H9 (cell line): Measurements from ENCODE around the gene CDR2L. TPM values are rescaled to one million over a fixed set of nuclear protein-coding genes. Genes with fewer than 3 reads are reported as not detected.

Source experiments
- DNase-seq: peaks from one replicate; pipeline ENCODE4 v3.0.0-alpha.2; 2017
- H2AFZ ChIP-seq: one replicate; pipeline ENCODE4 v1.6.1; 2013; ENCODE audit warnings: mild to moderate bottlenecking, low read length, control low read depth, moderate library complexity
- H2AK5ac ChIP-seq: 2 replicates; pipeline ENCODE4 v1.6.1; 2013; ENCODE audit warnings: low read length, control low read depth, mixed read lengths; ENCODE audit not compliant: insufficient read length
- H2BK120ac ChIP-seq: one replicate; pipeline ENCODE4 v1.6.1; 2013; ENCODE audit warnings: low read depth, mild to moderate bottlenecking, low read length, control low read depth, inconsistent platforms; ENCODE audit not compliant: poor library complexity, severe bottlenecking
- H2BK12ac ChIP-seq: 2 replicates; pipeline ENCODE4 v1.6.1; 2013; ENCODE audit warnings: low read length, control low read depth, mixed read lengths, low read depth; ENCODE audit not compliant: insufficient read length
- H2BK15ac ChIP-seq: 2 replicates; pipeline ENCODE4 v1.6.1; 2013; ENCODE audit warnings: low read depth, low read length, control low read depth
- H2BK20ac ChIP-seq: one replicate; pipeline ENCODE4 v1.6.1; 2013; ENCODE audit warnings: low read depth, mild to moderate bottlenecking, low read length, control low read depth, inconsistent platforms; ENCODE audit not compliant: poor library complexity, severe bottlenecking
- H2BK5ac ChIP-seq: 2 replicates; pipeline ENCODE4 v1.6.1; 2013; ENCODE audit warnings: low read length, control low read depth, mixed read lengths; ENCODE audit not compliant: insufficient read length
- H3K14ac ChIP-seq: 2 replicates; pipeline ENCODE4 v1.6.1; 2013; ENCODE audit warnings: low read length, control low read depth; ENCODE audit not compliant: insufficient read depth
- H3K18ac ChIP-seq: 2 replicates; pipeline ENCODE4 v1.6.1; 2013; ENCODE audit warnings: low read depth, mild to moderate bottlenecking, mixed read lengths, low read length, control low read depth; ENCODE audit not compliant: insufficient read length
- H3K23ac ChIP-seq: 2 replicates; pipeline ENCODE4 v1.6.1; 2013; ENCODE audit warnings: low read length, control low read depth, mixed read lengths, low read depth; ENCODE audit not compliant: insufficient read length
- H3K23me2 ChIP-seq: 2 replicates; pipeline ENCODE4 v1.6.1; 2013; ENCODE audit warnings: low read depth, mild to moderate bottlenecking, mixed read lengths, low read length, control low read depth; ENCODE audit not compliant: insufficient read length, poor library complexity, severe bottlenecking
- H3K27ac ChIP-seq: 2 replicates; pipeline ENCODE4 v1.5.1; 2013; ENCODE audit warnings: low read length, control low read depth, mixed read lengths, low read depth; ENCODE audit not compliant: insufficient read length
- H3K27me3 ChIP-seq: 2 replicates; pipeline ENCODE4 v1.6.1; 2013; ENCODE audit warnings: low read length, control low read depth, inconsistent platforms; ENCODE audit not compliant: insufficient read depth
- H3K4ac ChIP-seq: 2 replicates; pipeline ENCODE4 v1.6.1; 2013; ENCODE audit warnings: low read depth, mild to moderate bottlenecking, control low read depth, inconsistent platforms, low read length, moderate library complexity
- H3K4me1 ChIP-seq: 2 replicates; pipeline ENCODE4 v1.6.1; 2013; ENCODE audit warnings: low read length, control low read depth, inconsistent platforms; ENCODE audit not compliant: insufficient read depth
- H3K4me2 ChIP-seq: 2 replicates; pipeline ENCODE4 v1.6.1; 2013; ENCODE audit warnings: low read length, control low read depth, mixed read lengths; ENCODE audit not compliant: insufficient read length, insufficient read depth
- H3K56ac ChIP-seq: 2 replicates; pipeline ENCODE4 v1.6.1; 2013; ENCODE audit warnings: low read depth, mild to moderate bottlenecking, mixed read lengths, low read length, control low read depth; ENCODE audit not compliant: insufficient read length
- H3K79me1 ChIP-seq: 2 replicates; pipeline ENCODE4 v1.6.1; 2013; ENCODE audit warnings: low read depth, mild to moderate bottlenecking, moderate library complexity, low read length, control low read depth, inconsistent platforms; ENCODE audit not compliant: insufficient read depth, poor library complexity, severe bottlenecking
- H3K79me2 ChIP-seq: 2 replicates; pipeline ENCODE4 v1.6.1; 2013; ENCODE audit warnings: low read length, control low read depth, inconsistent platforms; ENCODE audit not compliant: insufficient read depth
- H3K9ac ChIP-seq: 2 replicates; pipeline ENCODE4 v1.6.1; 2013; ENCODE audit warnings: low read length, control low read depth, mixed read lengths; ENCODE audit not compliant: insufficient read length; ENCODE audit errors: extremely low read depth
- H3K9me3 ChIP-seq: one replicate; pipeline ENCODE4 v1.6.1; 2013; ENCODE audit warnings: low read depth, low read length, inconsistent platforms; ENCODE audit not compliant: control insufficient read depth
- H3T11ph ChIP-seq: one replicate; pipeline ENCODE4 v1.6.1; 2013; ENCODE audit warnings: mild to moderate bottlenecking, low read length, control low read depth, inconsistent platforms
- H4K20me1 ChIP-seq: one replicate; pipeline ENCODE4 v1.6.1; 2013; ENCODE audit not compliant: control insufficient read depth, insufficient read length, insufficient read depth
- H4K5ac ChIP-seq: 2 replicates; pipeline ENCODE4 v1.6.1; 2013; ENCODE audit warnings: low read depth, mild to moderate bottlenecking, mixed read lengths, low read length, control low read depth; ENCODE audit not compliant: insufficient read length
- H4K8ac ChIP-seq: replicated peaks from 2 replicates; pipeline ENCODE4 v1.6.1; 2013; ENCODE audit warnings: low read length, control low read depth, mixed read lengths, low read depth; ENCODE audit not compliant: insufficient read length
- H4K91ac ChIP-seq: 2 replicates; pipeline ENCODE4 v1.6.1; 2013; ENCODE audit warnings: low read depth, mild to moderate bottlenecking, moderate library complexity, mixed read lengths, low read length, control low read depth; ENCODE audit not compliant: insufficient read length
- H3K27ac Mint-ChIP-seq, 3 experiments: 2 replicates in 2 of 3; 3 replicates in 1 of 3; pipeline ENCODE4 v1.8.0; 2020 to 2021; ENCODE audit warnings: mixed read lengths in 3 of 3, mild to moderate bottlenecking in 1 of 3, moderate library complexity in 1 of 3
- H3K27me3 Mint-ChIP-seq: 2 replicates; pipeline ENCODE4 v1.8.0; 2021; ENCODE audit warnings: low read depth, mild to moderate bottlenecking, moderate library complexity, mixed read lengths
- H3K36me3 Mint-ChIP-seq, 3 experiments: 2 replicates in 2 of 3; 3 replicates in 1 of 3; pipeline ENCODE4 v1.8.0; 2020 to 2021; ENCODE audit warnings: low read depth in 3 of 3, mixed read lengths in 3 of 3; ENCODE audit not compliant: insufficient read depth in 1 of 3
- H3K4me1 Mint-ChIP-seq, 2 experiments: 2 replicates each; pipeline ENCODE4 v1.8.0; 2020; ENCODE audit warnings: mixed read lengths in 2 of 2
- H3K4me3 Mint-ChIP-seq, 2 experiments: 2 replicates in 1 of 2; 3 replicates in 1 of 2; pipeline ENCODE4 v1.8.0; 2020 to 2021; ENCODE audit warnings: mild to moderate bottlenecking in 2 of 2, mixed read lengths in 2 of 2, moderate library complexity in 1 of 2
- H3K9me3 Mint-ChIP-seq, 2 experiments: 2 replicates in 1 of 2; 3 replicates in 1 of 2; pipeline ENCODE4 v1.8.0; 2020; ENCODE audit warnings: mild to moderate bottlenecking in 2 of 2, mixed read lengths in 2 of 2, moderate library complexity in 1 of 2
- WGBS: extraction: QIAGEN DNeasy Blood & Tissue Kit; methylation state at CpG from one replicate; pipeline ENCODE4 v1.1.7; 2013; ENCODE audit warnings: missing lambda C conversion rate, low lambda C conversion rate, mixed read lengths; ENCODE audit not compliant: insufficient read length; ENCODE audit errors: extremely low coverage; 5-methylcytosine and 5-hydroxymethylcytosine counted together
- total RNA-seq: library from RNA; stranded (reverse); gene quantifications from 2 replicates; pipeline ENCODE4 v1.2.1, GENCODE V29; 2021
- TF ChIP-seq, protein P1 (sequence below): fragments of 200-600 bp; sonication (generic); conservative IDR thresholded peaks from 3 replicates; pipeline ENCODE4 v1.8.0; 2021; ENCODE audit warnings: antibody characterized with exemption, mild to moderate bottlenecking

CDR2L gene
- total RNA-seq, 1 experiment from 2014 or later, result 23.3 TPM

DNA sequence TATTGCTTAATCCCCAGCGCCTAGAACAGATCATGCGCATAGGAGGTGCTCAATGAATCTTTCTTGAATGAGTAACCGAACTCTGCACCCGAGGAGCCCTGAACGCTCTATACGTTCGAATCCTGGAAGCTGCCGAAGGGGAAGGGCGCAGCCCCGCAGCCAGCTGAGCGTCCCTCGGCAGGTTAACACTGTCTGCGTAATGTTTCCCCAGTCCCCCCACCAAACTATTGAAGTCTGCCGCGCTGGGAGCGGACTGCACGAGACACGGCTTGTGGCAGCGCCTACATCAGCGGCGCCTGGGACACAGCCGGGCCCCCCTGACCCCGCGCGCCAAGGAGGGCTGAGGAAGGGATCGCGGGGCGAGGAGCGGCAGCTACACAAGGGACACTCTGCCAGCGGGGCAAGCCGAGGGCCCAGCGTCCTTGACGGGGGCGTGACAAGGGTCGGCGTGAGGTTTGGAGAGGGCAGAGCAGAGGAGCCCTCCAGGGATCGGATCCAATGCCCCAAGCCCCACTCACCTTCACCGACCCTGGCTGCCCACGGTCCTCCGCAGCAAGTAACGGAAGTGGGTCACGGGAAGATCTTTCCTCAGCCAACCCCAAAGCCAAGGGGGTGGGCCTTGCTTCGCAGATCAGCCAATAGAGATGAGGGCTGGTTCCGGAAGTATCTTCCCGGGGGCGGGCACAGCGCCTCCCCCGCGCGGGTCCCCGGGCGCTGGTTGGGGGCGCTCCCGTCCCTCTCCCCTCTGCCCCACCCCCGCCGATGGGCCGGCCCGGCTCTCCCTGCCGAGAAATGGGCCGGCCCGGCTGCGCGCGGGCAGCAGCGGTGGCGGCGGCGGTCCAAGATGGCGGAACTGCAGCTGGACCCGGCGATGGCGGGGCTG lies 59.2 kb downstream of the CDR2L start, which contains the start of the genes ATP5PD and KCTD2:
Gene ATP5PD (minus strand): TSS at position 563 of the 883 bp plus-strand sequence. CDS start 4,319 bp downstream, outside the sequence.
Gene KCTD2 (plus strand): TSS at position 819 of the 883 bp plus-strand sequence. CDS start 26 bp downstream, at position 845.
- peak within 1 kb of the TSS; percentile 85 to 96 (median 95) for H3K27ac Mint-ChIP-seq
- peak; percentile 99 for DNase-seq
- Histone ChIP-seq H3K18ac (peak within 1 kb of the TSS; percentile 59), H2BK5ac (peak within 1 kb of the TSS; percentile 3), H2AK5ac (no peak within 1 kb of the TSS), H3K27ac (no peak within 1 kb of the TSS), H3K4me2 (peak within 1 kb of the TSS; percentile 96), H2BK15ac (no peak within 1 kb of the TSS), H2BK12ac (no peak within 1 kb of the TSS), H2BK20ac (no peak within 1 kb of the TSS), H3K23me2 (peaks cover 6% of the 10 kb centered on the region), H4K20me1 (no peaks in the 10 kb centered on the region), H3K27me3 (no peaks in the 10 kb centered on the region), H3T11ph (no peak within 1 kb of the TSS), H3K9ac (peak within 1 kb of the TSS; percentile 76), H4K91ac (no peak within 1 kb of the TSS), H3K56ac (no peak within 1 kb of the TSS), H3K9me3 (no peaks in the 10 kb centered on the region), H3K23ac (no peak within 1 kb of the TSS), H4K8ac (no peak within 1 kb of the TSS), H3K79me2 (peaks cover 13% of the 10 kb centered on the region; the same call in 1 of the 2 replicates), H3K4me1 (peaks cover 7% of the 10 kb centered on the region; the same call in 1 of the 2 replicates), H3K4ac (no peak within 1 kb of the TSS), H2BK120ac (no peak within 1 kb of the TSS), H4K5ac (no peak within 1 kb of the TSS), H3K14ac (peak within 1 kb of the TSS; percentile 72), H3K79me1 (peaks cover 5% of the 10 kb centered on the region), H2AFZ (no peak within 1 kb of the TSS)
- TF ChIP-seq, protein P1, sequence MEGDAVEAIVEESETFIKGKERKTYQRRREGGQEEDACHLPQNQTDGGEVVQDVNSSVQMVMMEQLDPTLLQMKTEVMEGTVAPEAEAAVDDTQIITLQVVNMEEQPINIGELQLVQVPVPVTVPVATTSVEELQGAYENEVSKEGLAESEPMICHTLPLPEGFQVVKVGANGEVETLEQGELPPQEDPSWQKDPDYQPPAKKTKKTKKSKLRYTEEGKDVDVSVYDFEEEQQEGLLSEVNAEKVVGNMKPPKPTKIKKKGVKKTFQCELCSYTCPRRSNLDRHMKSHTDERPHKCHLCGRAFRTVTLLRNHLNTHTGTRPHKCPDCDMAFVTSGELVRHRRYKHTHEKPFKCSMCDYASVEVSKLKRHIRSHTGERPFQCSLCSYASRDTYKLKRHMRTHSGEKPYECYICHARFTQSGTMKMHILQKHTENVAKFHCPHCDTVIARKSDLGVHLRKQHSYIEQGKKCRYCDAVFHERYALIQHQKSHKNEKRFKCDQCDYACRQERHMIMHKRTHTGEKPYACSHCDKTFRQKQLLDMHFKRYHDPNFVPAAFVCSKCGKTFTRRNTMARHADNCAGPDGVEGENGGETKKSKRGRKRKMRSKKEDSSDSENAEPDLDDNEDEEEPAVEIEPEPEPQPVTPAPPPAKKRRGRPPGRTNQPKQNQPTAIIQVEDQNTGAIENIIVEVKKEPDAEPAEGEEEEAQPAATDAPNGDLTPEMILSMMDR, result no peak
- peaks cover 0 to 2% of the 10 kb centered on the region in 2 experiments; a peak in 1 of 5 replicates for H3K9me3 Mint-ChIP-seq
- no peaks in the 10 kb centered on the region for H3K27me3 Mint-ChIP-seq
- H3K4me3 Mint-ChIP-seq, result peak within 1 kb of the TSS; percentile 98 to 100
- peaks cover 16 to 42% (median 27%) of the 10 kb centered on the region in 3 experiments; a peak in 6 of 7 replicates for H3K36me3 Mint-ChIP-seq
- peaks cover 45 to 51% of the 10 kb centered on the region in 2 experiments for H3K4me1 Mint-ChIP-seq
- WGBS, result no CpG with 5 or more reads among the region's 72 CpGs
